H1 (cell line): ENCODE measurements around the gene RBP3. TPM values are rescaled to one million over a fixed set of nuclear protein-coding genes. Genes with fewer than 3 reads are reported as not detected.
A peak's percentile ranks its signal among the peaks of the same experiment; 100 is the strongest.

Experiments
- CTCF ChIA-PET: fragments of 300-600 bp; sonication (Branson Sonifier 250); formaldehyde crosslinking; loops from one replicate; lab custom pipeline; 2021; ENCODE audit not compliant: partially characterized antibody; lab: Charles Lee
- POLR2A ChIA-PET: fragments of 300-600 bp; sonication (Branson Sonifier 250); formaldehyde crosslinking; loops from one replicate; lab custom pipeline; 2021; ENCODE audit warnings: inconsistent platforms; ENCODE audit not compliant: partially characterized antibody; lab: Charles Lee
- DNase-seq, 2 experiments: peaks; one replicate each; pipeline versions ENCODE4 v3.0.0 to v3.0.0-alpha.2; 2010 to 2022; ENCODE audit warnings: low spot score in 2 of 2, low read depth in 1 of 2, mixed read lengths in 1 of 2
- FAIRE-seq: peaks from 2 replicates; lab custom pipeline; 2011; peaks lifted over from hg19 to GRCh38; lab: Jason Lieb, UNC
- H2AFZ ChIP-seq: 2 replicates; pipeline ENCODE4 v1.8.1; 2012; ENCODE audit warnings: low read length, inconsistent platforms
- H2AK5ac ChIP-seq: 2 replicates; pipeline ENCODE4 v1.6.1; 2013; ENCODE audit warnings: low read depth, low read length
- H2BK120ac ChIP-seq: replicated peaks from 2 replicates; pipeline ENCODE3; 2013; ENCODE audit warnings: low read depth, low read length, inconsistent platforms
- H2BK12ac ChIP-seq: 2 replicates; pipeline ENCODE4 v1.6.1; 2013; ENCODE audit warnings: low read depth, low read length
- H2BK15ac ChIP-seq: 2 replicates; pipeline ENCODE4 v1.6.1; 2013; ENCODE audit warnings: low read length
- H2BK20ac ChIP-seq: 2 replicates; pipeline ENCODE4 v1.6.1; 2013; ENCODE audit warnings: low read length
- H2BK5ac ChIP-seq: 2 replicates; pipeline ENCODE4 v1.6.1; 2013; ENCODE audit warnings: low read depth, low read length
- H3K14ac ChIP-seq: 2 replicates; pipeline ENCODE4 v1.6.1; 2013; ENCODE audit warnings: inconsistent platforms; ENCODE audit not compliant: insufficient read length
- H3K18ac ChIP-seq: 2 replicates; pipeline ENCODE4 v1.6.1; 2013; ENCODE audit warnings: low read length; ENCODE audit errors: extremely low read depth
- H3K23ac ChIP-seq: 2 replicates; pipeline ENCODE4 v1.6.1; 2013; ENCODE audit warnings: inconsistent platforms; ENCODE audit not compliant: insufficient read length
- H3K23me2 ChIP-seq: 2 replicates; pipeline ENCODE4 v1.6.1; 2013; ENCODE audit warnings: low read depth, low read length
- H3K27ac ChIP-seq: 2 replicates; pipeline ENCODE4 v1.6.1; 2011; ENCODE audit warnings: low read depth, low read length, inconsistent platforms
- H3K27me3 ChIP-seq, 4 experiments: replicated peaks in 1 of 4; 1 replicate in 1 of 4; 2 replicates in 3 of 4; pipeline versions ENCODE4 v1.6.1 to v1.8.1; 2011 to 2013; ENCODE audit warnings: low read length in 3 of 4, mild to moderate bottlenecking in 3 of 4, inconsistent platforms in 2 of 4, mixed read lengths in 2 of 4, moderate library complexity in 1 of 4; ENCODE audit not compliant: control insufficient read depth in 3 of 4, insufficient read depth in 3 of 4; ENCODE audit errors: extremely low read depth in 1 of 4
- H3K36me3 ChIP-seq, 4 experiments: 2 replicates each; pipeline versions ENCODE4 v1.6.1 to v1.8.1; 2011 to 2013; ENCODE audit warnings: mild to moderate bottlenecking in 4 of 4, low read length in 3 of 4, moderate library complexity in 2 of 4, control low read depth in 1 of 4, inconsistent platforms in 1 of 4; ENCODE audit not compliant: insufficient read depth in 4 of 4, control insufficient read depth in 2 of 4
- H3K4ac ChIP-seq: replicated peaks from 2 replicates; pipeline ENCODE3; 2013; ENCODE audit warnings: low read length, low read depth, mixed read lengths, inconsistent platforms; ENCODE audit not compliant: insufficient read length
- H3K4me1 ChIP-seq, 4 experiments: replicated peaks in 1 of 4; 1 replicate in 1 of 4; 2 replicates in 3 of 4; pipeline versions ENCODE4 v1.6.1 to v1.8.1; 2011 to 2013; ENCODE audit warnings: low read length in 3 of 4, inconsistent platforms in 2 of 4, mixed read lengths in 1 of 4; ENCODE audit not compliant: insufficient read depth in 4 of 4, control insufficient read depth in 3 of 4
- H3K4me2 ChIP-seq, 2 experiments: 2 replicates each; pipeline versions ENCODE4 v1.6.1 to v1.8.1; 2011 to 2013; ENCODE audit warnings: low read depth in 2 of 2, low read length in 2 of 2, control low read depth in 1 of 2, inconsistent platforms in 1 of 2, mild to moderate bottlenecking in 1 of 2; ENCODE audit not compliant: insufficient read depth in 1 of 2
- H3K4me3 ChIP-seq, 4 experiments: fragments of 200-600, 300-600 bp in 1 of 4; sonication (generic), shearing (Covaris generic), sonication (Bioruptor Twin) in 1 of 4; 2 replicates each; pipeline versions ENCODE4 v1.5.1 to v1.8.1; 2011 to 2016; ENCODE audit warnings: low read length in 4 of 4, low read depth in 3 of 4, control low read depth in 2 of 4, inconsistent platforms in 2 of 4, mild to moderate bottlenecking in 2 of 4, mixed read lengths in 1 of 4, moderate library complexity in 1 of 4; ENCODE audit not compliant: insufficient read depth in 2 of 4; ENCODE audit errors: extremely low read depth in 1 of 4
- H3K56ac ChIP-seq: replicated peaks from 2 replicates; pipeline ENCODE3; 2013; ENCODE audit warnings: low read depth, mild to moderate bottlenecking, mixed read lengths, low read length, inconsistent platforms; ENCODE audit not compliant: insufficient read length
- H3K79me1 ChIP-seq: 2 replicates; pipeline ENCODE4 v1.6.1; 2013; ENCODE audit warnings: low read depth, low read length, control low read depth
- H3K79me2 ChIP-seq, 2 experiments: 2 replicates each; pipeline versions ENCODE4 v1.6.1 to v1.8.1; 2012 to 2013; ENCODE audit warnings: low read length in 2 of 2, mild to moderate bottlenecking in 2 of 2, inconsistent platforms in 1 of 2; ENCODE audit not compliant: insufficient read depth in 2 of 2, control insufficient read depth in 1 of 2
- H3K9ac ChIP-seq, 4 experiments: replicated peaks in 1 of 4; 1 replicate in 1 of 4; 2 replicates in 3 of 4; pipeline versions ENCODE4 v1.6.1 to v1.8.1; 2011 to 2013; ENCODE audit warnings: low read depth in 3 of 4, low read length in 3 of 4, control low read depth in 2 of 4, mild to moderate bottlenecking in 2 of 4, moderate library complexity in 2 of 4, inconsistent platforms in 1 of 4; ENCODE audit errors: extremely low read depth in 1 of 4
- H3K9me3 ChIP-seq, 2 experiments: 2 replicates each; pipeline versions ENCODE4 v1.6.1 to v1.8.1; 2012 to 2013; ENCODE audit warnings: mild to moderate bottlenecking in 2 of 2, moderate library complexity in 2 of 2, control low read depth in 1 of 2, inconsistent platforms in 1 of 2, low read depth in 1 of 2, low read length in 1 of 2, mixed read lengths in 1 of 2; ENCODE audit not compliant: insufficient read depth in 2 of 2
- H4K20me1 ChIP-seq, 2 experiments: replicated peaks in 1 of 2; 2 replicates each; pipeline versions ENCODE3 to v1.8.1; 2011 to 2013; ENCODE audit warnings: inconsistent platforms in 2 of 2, low read length in 2 of 2, mild to moderate bottlenecking in 1 of 2; ENCODE audit not compliant: insufficient read depth in 2 of 2, control insufficient read depth in 1 of 2
- H4K5ac ChIP-seq: 2 replicates; pipeline ENCODE4 v1.6.1; 2013; ENCODE audit warnings: low read length, low read depth, mixed read lengths, inconsistent platforms; ENCODE audit not compliant: insufficient read length
- H4K8ac ChIP-seq: 2 replicates; pipeline ENCODE4 v1.8.0; 2013; ENCODE audit warnings: mild to moderate bottlenecking, moderate library complexity, low read length, inconsistent platforms; ENCODE audit not compliant: insufficient read depth; ENCODE audit errors: extremely low read depth
- H4K91ac ChIP-seq: replicated peaks from 2 replicates; pipeline ENCODE3; 2013; ENCODE audit warnings: low read length, mixed read lengths, inconsistent platforms; ENCODE audit not compliant: insufficient read length
- ASH2L ChIP-seq: fragments of 200-600, 300-600 bp; sonication (generic); IDR thresholded peaks from one replicate; pipeline ENCODE4 v1.7.1; 2017; ENCODE audit warnings: low read length
- CBX8 ChIP-seq: fragments of 300-800, 300-1000 bp; sonication (generic); IDR thresholded peaks from 2 replicates; pipeline ENCODE4 v1.7.1; 2016; ENCODE audit warnings: low read depth, low read length, borderline replicate concordance
- MAFK ChIP-seq: IDR thresholded peaks from 2 replicates; pipeline ENCODE4 v1.6.1; 2012; ENCODE audit warnings: low read depth, mild to moderate bottlenecking, improper control_type of control experiment, low read length
- POU5F1 ChIP-seq: IDR thresholded peaks from 2 replicates; pipeline ENCODE4 v1.6.1; 2011; ENCODE audit warnings: low read depth, mild to moderate bottlenecking, low read length, moderate library complexity
- SIN3A ChIP-seq, 2 experiments: IDR thresholded peaks in 1 of 2; conservative IDR thresholded peaks in 1 of 2; 2 replicates each; pipeline ENCODE4 v1.6.1; 2011 to 2012; ENCODE audit warnings: low read length in 2 of 2, improper control_type of control experiment in 1 of 2, low read depth in 1 of 2, mild to moderate bottlenecking in 1 of 2
- SIX5 ChIP-seq: IDR thresholded peaks from 2 replicates; pipeline ENCODE4 v1.6.1; 2011; ENCODE audit warnings: mild to moderate bottlenecking, low read depth, low read length
- SRF ChIP-seq: IDR thresholded peaks from 2 replicates; pipeline ENCODE4 v1.6.1; 2011; ENCODE audit warnings: mild to moderate bottlenecking, low read depth, low read length, moderate library complexity
- WGBS, 2 experiments: shearing (Covaris generic) in 1 of 2; methylation state at CpG; one replicate each; pipeline versions ENCODE4 v1.1.6 to v1.1.7; 2013 to 2015; ENCODE audit warnings: low lambda C conversion rate in 2 of 2, mixed read lengths in 2 of 2, inconsistent platforms in 1 of 2, low coverage in 1 of 2, missing lambda C conversion rate in 1 of 2; ENCODE audit not compliant: insufficient replicate concordance in 2 of 2, insufficient coverage in 1 of 2, insufficient read length in 1 of 2; ENCODE audit errors: extremely low coverage in 1 of 2, missing lambda C conversion rate in 1 of 2; 5-methylcytosine and 5-hydroxymethylcytosine counted together
- polyA plus RNA-seq, 7 experiments: library from polyadenylated mRNA; depleted of rRNA in 3 of 7; stranded (reverse) in 5 of 7; unstranded in 2 of 7; fragments of >200 nt in 5 of 7; fragments of 200-250 nt in 2 of 7; gene quantifications; 1 replicate in 5 of 7; 2 replicates in 1 of 7; 4 replicates in 1 of 7; pipeline versions ENCODE4 v1.2.1 to v1.2.3, GENCODE V29; 2011 to 2013; ENCODE audit warnings: missing spikeins in 2 of 7, mixed read lengths in 2 of 7
- total RNA-seq: library from RNA; stranded (reverse); fragmentation: NEBNext Ultra II Directional; extraction: Animal tissue kit (Norgen Biotek cat#: 25700); gene quantifications from 2 replicates; pipeline ENCODE4 v1.2.1, GENCODE V29; 2021
- TF ChIP-seq, protein P1 (sequence below): IDR thresholded peaks from 2 replicates; pipeline ENCODE4 v1.6.1; 2012; ENCODE audit warnings: inconsistent platforms

RBP3 gene
- total and polyA plus RNA-seq, 2 of the 8 experiments (the other 6 are each of a cell fraction or from before 2014, with no cell fraction given), result not detected

DNA sequence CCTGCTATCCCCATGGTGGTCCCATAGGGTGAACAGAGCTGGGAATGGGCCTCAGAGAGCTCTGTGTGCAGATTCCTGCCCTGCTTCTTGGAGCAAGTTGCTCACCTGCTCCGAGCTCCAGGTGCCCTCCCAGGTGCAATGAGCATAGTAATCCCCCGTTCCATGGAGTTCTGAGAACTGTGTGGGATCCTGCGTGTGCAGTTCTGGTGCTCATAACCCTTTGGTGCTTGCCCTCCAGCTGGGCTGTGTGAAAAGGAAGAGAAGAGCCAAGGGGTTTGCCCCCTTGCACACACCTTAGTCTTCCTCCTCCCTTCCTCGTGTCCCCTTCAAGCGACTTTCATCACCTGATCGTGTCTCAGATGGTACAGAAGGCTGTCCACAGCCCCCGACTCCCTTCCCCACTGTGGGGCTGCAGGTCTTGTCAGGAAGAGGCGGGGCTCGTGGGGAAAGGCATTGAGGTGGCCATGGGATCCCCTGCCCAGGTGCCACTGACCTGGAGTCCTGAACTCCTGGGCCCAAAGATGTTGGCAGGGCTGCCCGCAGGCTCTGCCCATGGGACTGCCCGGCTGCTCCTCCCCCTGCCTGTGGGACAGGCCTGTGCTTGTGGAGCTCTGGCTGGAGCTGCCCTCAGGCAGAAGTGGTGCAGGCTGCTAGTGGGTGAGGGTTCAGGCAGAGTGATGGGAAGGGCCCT lies 57.8 kb downstream of the RBP3 start:
- Histone ChIP-seq H3K27ac (no peak overlapping the region), H2BK120ac (no peak overlapping the region), H3K36me3 (no peaks in the 10 kb centered on the region), H3K4me3 (no peak overlapping the region), H3K4me1 (peaks cover 7 to 27% (median 20%) of the 10 kb centered on the region in 4 experiments), H3K9ac (no peak overlapping the region), H3K27me3 (no peaks in the 10 kb centered on the region), H3K56ac (no peak overlapping the region), H2BK20ac (no peak overlapping the region), H2BK15ac (no peak overlapping the region)
- FAIRE-seq, result no peak
- TF ChIP-seq ASH2L (no peak), SRF (no peak), SIN3A (conservative IDR thresholded peaks at IDR 0.05 in 1 of 2, IDR thresholded peaks at IDR 0.05 in 1 of 2; ENCODE audit: low read depth in 1 of 2, low read length in 2 of 2) (no peak), SIX5 (no peak), CBX8 (no peak), POU5F1 (no peak), MAFK (no peak)
- TF ChIP-seq, protein P1, sequence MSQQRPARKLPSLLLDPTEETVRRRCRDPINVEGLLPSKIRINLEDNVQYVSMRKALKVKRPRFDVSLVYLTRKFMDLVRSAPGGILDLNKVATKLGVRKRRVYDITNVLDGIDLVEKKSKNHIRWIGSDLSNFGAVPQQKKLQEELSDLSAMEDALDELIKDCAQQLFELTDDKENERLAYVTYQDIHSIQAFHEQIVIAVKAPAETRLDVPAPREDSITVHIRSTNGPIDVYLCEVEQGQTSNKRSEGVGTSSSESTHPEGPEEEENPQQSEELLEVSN, result no peak
- TF ChIP-seq, all 59 proteins: peak for 0
- no peak overlapping the region for H4K5ac ChIP-seq
- H3K18ac ChIP-seq, result 0 out of 2 replicates have a peak overlapping the region, but pooled peaks have one; percentile 28
- H4K91ac ChIP-seq, result no peak overlapping the region
- H2AFZ ChIP-seq, result no peak overlapping the region
- H3K14ac ChIP-seq, result no peak overlapping the region
- ChIA-PET POLR2A (no interaction called here), CTCF (interaction anchor here (0.6 to 4.2 kb wide), 6 partner anchors 9 to 117 kb away, joined by 3 to 25 read pairs (median 5); no protein-coding TSS in a partner anchor)
- no peak overlapping the region for H3K4me2 ChIP-seq
- H3K9me3 ChIP-seq, result no peaks in the 10 kb centered on the region
- H2BK5ac ChIP-seq, result no peak overlapping the region
- no peak overlapping the region for H4K8ac ChIP-seq
- H3K79me2 ChIP-seq, result no peaks in the 10 kb centered on the region
- 93% methylated on average over 10 of the region's 11 CpGs; no CpG with 5 or more reads in 1 of the 2 experiments for WGBS, 2 experiments
- H2BK12ac ChIP-seq, result no peak overlapping the region
- DNase-seq, result no peak
- no peak overlapping the region for H3K4ac ChIP-seq
- H4K20me1 ChIP-seq, result peaks cover 0 to 3% of the 10 kb centered on the region in 2 experiments
- no peak overlapping the region for H2AK5ac ChIP-seq
- no peak overlapping the region for H3K23ac ChIP-seq
- no peaks in the 10 kb centered on the region for H3K79me1 ChIP-seq
- H3K23me2 ChIP-seq, result peaks cover 4% of the 10 kb centered on the region; the same call in 1 of the 2 replicates
